Measurements from ENCODE around the gene FOXD4L3.
"Not testable (repeated sequence)": the region's sequence is repeated elsewhere in the genome, so short reads cannot be mapped to it uniquely, and the experiment has no call there.

FOXD4L3 gene

GRCh38 chr9:68302567-68302966 is at the start of gene FOXD4L3:
FOXD4L3 (plus strand) TSS chr9:68302867; CDS start chr9:68302952, 85 bp downstream.
- not testable (repeated sequence) for DNase-seq (ENCODE audit: low read depth in 2 of 2)

- not testable (repeated sequence) for DNase-seq (ENCODE audit: low read depth in 2 of 2)
These were observed 21.6 kb upstream of the FOXD4L3 start for GRCh38 chr9:68281041-68281440.

- DNase-seq (ENCODE audit: low read depth in 2 of 2) = not testable (repeated sequence)
These were observed 1.1 kb downstream of the FOXD4L3 start for GRCh38 chr9:68303771-68304170.

DNA sequence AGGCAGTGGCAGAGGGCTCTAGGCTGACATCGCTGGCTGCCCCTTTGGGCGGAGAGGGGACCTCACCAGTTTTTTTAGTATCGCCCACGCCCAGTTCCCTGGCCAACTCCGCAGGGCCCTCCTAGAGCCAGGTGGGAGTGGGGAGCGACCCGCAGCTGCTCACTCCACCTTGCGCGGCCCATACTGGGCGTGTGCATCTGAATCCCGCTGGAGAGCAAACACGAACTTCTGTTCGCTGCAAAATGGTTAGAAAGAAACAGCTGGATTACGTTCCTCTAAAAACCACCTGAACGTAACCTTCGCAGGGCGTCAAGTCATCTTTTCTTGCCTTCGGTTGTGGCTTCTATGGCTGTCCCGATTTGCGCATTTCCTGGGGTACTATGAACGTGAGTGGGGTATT is 1.5 kb downstream of the FOXD4L3 start:
- DNase-seq (ENCODE audit: low read depth in 2 of 2) = not testable (repeated sequence)

DNA sequence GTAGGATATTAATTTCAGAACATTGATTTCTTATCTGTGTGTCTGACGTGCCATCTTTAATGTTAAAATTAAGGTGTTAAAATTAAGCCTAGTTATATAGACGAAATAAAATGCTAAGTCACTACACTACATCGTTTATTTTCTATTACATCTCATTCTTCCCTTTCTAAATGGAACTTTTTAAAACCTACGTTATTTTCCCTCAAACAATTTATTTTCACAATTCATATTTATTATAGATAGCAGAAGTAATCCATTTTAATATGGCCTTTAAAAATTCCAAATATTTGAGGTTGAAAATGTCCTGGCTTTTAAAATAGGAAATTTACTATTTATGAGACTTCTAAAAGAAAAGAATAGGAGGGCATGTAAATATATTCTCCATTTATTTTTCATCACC is 2.1 kb downstream of the FOXD4L3 start:
- not testable (repeated sequence) for DNase-seq (ENCODE audit: low read depth in 2 of 2)

DNA sequence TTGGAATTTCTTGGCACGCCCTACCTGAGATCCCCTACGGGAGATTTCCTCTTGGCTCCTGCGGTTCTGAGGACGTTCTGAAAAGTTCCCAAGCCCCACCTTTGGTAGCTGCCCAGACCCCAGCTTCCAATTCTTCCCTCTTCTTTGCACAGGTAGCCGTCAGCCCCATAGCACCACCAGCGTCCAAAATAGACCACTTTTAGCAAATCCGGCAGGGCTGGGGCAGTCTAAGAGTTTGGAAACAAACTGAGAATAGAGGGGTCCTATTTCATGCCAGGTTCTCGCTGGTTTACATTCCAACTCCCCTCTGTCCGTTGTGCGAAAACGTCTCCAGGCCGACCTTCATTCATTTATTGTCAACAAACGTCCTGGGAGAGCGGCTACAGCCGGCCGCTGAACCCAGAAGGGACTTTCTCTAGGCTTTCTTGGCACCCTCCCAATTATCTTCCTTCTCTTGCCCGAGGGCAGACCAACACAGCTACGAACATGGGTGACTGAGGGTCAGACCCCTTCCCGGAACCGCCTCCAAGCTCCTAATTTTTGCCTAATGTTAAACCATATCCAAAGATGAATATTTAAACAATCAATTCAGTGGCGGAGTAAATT is 3.1 kb downstream of the FOXD4L3 start:
- DNase-seq (ENCODE audit: low read depth in 2 of 2) = not testable (repeated sequence)

- DNase-seq (ENCODE audit: low read depth in 2 of 2) = not testable (repeated sequence)
These were observed 3.8 kb downstream of the FOXD4L3 start for GRCh38 chr9:68306391-68306964.

GRCh38 chr9:68307127-68307526 is 4.5 kb downstream of the FOXD4L3 start:
- not testable (repeated sequence) for DNase-seq (ENCODE audit: low read depth in 2 of 2)

DNA sequence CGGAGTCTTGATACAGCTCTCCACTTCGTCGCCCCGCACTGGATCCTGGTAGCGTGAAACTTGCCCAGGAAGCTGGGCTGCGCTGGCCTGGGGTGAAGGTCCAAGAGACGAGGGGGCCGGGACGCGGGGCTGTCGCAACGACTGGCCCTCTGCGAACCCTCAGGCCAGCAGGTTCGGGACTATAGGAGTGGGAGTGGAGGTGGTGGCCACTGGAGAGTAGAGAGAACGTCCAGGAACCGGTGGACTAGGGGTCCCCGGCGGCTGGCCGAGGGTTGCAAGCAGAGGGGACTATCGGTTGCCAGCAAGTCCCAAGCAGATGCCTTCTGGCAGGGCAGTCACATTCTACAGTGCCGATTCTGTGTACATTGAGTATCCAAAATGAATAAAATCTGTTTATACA is 5.0 kb downstream of the FOXD4L3 start:
- DNase-seq (ENCODE audit: low read depth in 2 of 2) = not testable (repeated sequence)

DNA sequence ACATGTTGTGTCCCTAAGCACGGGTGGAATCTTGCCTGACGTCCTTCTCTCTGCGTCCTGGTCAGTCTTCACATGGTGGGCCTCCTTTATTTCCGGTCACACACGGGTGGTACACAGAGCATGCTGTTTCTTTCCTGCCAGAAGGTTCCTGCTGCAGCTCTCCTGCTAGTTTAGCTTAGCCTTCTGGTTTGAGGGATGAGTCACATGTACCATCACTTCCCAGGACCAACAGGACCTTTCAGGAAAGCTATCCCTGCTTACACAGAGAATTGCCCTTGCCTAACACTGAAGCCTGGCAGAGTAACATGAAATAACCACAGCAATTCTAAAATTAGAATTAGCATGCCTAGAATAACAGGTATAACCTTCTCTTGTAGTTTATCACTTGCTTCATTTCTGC is 8.5 kb downstream of the FOXD4L3 start:
- not testable (repeated sequence) for DNase-seq (ENCODE audit: low read depth in 2 of 2)

DNA sequence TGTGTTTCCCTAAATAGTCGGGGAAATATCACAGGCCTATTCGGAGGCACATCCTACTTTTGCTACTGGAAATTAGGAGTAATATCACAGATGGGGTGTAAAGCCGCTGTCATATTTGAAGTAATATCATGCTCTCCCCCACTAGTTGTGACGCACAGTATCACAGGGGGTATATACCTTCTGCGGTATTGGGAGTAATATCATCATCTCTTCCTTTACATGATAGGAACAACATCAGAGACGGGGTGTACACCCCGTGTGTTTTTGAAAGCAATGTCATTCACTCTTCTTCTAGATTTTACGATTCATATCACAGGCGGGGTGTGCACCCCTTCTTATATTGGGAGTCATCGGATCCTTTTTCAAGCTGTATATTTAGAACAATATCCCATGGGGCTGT is 15.5 kb downstream of the FOXD4L3 start:
- DNase-seq (ENCODE audit: low read depth in 2 of 2) = not testable (repeated sequence)

GRCh38 chr9:68323749-68324148 is 21.1 kb downstream of the FOXD4L3 start:
- not testable (repeated sequence) for DNase-seq (ENCODE audit: low read depth in 2 of 2)

GRCh38 chr9:68324518-68324917 is 21.9 kb downstream of the FOXD4L3 start:
- DNase-seq (ENCODE audit: low read depth in 2 of 2) = not testable (repeated sequence)

DNA sequence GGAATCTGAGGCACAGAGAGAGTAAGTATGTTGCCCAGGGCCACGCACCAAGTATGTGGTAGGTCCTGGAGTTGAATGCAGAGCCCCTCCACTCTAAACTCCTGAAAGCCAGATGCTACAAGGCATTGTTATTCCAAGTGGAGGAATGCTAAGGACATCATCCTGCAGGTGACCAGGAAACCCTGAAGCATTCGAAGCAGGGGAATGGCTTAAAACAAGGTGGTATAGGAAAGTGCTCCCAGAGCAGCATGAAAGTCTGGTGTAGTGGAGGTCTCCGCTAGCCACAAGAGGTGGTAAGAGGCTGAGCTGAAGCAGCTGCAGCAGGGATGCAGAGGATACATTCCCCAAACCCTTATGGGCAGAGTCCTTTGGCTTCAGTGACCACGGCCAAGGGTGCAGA is 26.4 kb downstream of the FOXD4L3 start:
- not testable (repeated sequence) for DNase-seq (ENCODE audit: low read depth in 2 of 2)

GRCh38 chr9:68330531-68331173 is 28.0 kb downstream of the FOXD4L3 start:
- not testable (repeated sequence) for DNase-seq (ENCODE audit: low read depth in 2 of 2)

DNA sequence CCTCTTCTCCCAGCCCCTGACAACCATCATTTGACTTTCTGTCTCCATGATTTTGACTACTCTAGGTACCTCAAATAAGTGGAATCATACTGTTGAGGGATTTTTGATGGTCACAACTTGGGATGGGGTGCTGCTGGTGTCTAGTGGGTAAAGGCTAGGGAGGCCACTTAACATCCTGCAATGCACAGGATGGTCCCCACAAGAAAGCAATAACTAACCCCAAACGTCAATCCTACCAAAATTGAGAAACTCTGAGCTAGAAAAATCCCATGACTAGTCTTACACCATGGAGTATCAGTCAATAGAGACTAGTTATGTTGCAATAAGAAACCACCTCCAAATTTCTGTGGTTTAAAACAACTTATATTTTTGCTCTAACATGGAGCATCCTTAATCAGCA is 29.5 kb downstream of the FOXD4L3 start:
- not testable (repeated sequence) for DNase-seq (ENCODE audit: low read depth in 2 of 2)

GRCh38 chr9:68335935-68336334 is 33.3 kb downstream of the FOXD4L3 start:
- DNase-seq (ENCODE audit: low read depth in 2 of 2) = not testable (repeated sequence)

DNA sequence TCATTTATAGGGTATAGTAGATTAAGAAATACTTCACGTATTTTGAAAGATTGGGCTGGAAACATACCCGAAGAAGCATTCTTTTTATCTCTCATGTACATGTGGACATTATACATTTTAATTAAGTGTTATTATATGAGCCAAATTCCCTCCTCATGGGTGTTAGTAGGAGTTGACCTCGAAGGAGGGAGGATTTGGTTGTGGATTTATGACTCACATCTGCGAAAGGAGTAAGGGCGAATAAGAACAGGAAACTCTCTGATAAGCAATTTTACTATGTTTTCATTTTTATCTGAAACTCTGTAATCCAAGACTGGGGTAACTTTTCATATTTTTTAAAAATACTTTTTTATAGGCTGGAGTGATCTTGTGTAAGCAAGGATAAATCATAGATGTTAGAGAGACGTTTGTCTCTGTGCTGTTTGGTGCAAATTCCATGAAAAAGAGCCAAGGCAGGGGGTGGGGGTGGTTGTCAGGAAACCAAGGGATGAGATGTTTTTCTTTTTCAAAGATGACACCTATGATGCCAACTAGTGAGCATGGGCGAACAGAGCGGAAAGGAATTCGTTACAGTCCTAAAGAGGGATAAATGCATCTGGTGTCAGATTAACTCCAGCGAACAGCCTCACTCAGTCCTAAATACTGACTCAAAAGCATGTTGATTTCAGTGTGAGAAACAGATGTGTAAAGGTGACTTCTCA is 34.1 kb downstream of the FOXD4L3 start:
- not testable (repeated sequence) for DNase-seq (ENCODE audit: low read depth in 2 of 2)

DNA sequence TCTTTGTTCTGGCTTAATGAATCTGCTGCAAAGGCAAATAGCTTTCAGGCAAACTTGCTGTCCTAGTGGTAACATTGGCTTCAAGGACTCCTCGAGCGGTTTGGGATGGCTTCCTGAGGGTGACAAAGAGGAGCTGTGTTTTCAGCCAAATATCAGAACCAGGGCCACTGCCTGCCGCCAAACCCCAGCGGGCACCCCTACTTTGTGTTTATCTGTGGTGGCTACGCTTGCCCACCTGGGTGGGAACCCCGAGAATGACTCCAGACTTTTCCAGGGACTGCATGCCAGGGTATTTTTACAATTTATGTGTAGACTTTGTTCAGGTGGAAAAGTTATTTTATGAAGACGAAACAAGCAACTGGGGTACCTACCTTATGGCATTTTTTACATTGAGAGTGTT is 35.3 kb downstream of the FOXD4L3 start:
- not testable (repeated sequence) for DNase-seq (ENCODE audit: low read depth in 2 of 2)

DNA sequence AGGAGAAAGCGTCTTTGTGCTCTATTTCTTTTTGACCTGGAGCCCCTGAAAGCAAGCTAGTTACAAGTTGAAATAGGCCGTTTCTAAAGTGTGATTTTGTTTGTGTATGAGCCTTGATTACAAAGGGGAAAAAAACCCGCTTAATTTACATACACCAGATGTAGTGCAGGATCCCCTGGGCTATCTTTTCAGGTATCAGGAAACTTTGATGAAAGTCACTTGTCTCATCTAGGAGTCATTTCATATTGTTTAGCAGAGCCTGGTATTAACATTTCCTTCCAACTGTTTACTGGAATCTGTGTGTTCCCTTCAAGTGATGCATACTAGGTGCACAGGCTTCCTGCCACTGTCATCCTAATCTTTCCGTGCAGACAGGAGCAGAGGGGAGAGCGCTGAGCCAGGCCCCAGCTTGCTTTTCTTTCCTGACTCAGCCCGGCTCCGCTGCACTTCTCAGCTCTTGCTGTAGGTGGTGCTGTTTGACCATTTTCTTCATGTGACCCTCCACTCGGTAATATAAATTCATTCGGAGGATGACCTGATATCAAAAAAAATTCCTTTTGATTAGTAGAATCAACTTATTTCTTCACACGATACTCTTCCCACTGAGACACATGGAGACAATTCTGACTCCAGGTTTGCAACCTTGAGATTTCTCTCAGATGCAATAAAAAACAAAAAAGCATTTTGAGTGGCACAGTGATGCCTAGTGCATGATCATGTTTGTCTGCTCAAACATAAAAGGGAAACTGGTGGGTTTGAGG is 39.8 kb downstream of the FOXD4L3 start:
- not testable (repeated sequence) for DNase-seq (ENCODE audit: low read depth in 2 of 2)

DNA sequence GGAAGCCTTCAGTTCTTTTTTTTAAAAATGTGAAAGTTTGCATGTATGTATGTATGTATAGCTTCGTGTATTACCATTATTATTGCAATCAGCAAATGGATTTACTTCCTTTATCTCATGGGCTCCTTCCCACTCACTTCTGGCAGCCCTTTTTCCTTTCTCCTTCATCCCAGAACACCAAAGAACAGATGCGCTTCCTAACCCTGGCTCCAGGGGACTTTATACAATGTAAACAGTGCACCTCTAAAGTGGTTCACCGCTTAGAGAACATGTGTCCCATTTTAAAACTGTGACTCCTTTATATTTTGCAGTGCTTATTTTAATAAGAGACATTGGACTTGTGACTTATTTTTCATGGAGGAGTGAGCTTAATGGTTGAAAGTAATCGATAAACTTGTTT is 40.6 kb downstream of the FOXD4L3 start:
- DNase-seq (ENCODE audit: low read depth in 2 of 2) = not testable (repeated sequence)

GRCh38 chr9:68343992-68344391 is 41.3 kb downstream of the FOXD4L3 start:
- not testable (repeated sequence) for DNase-seq (ENCODE audit: low read depth in 2 of 2)

All from activated CD4-positive, alpha-beta T cell treated with anti-CD3 and anti-CD28 coated beads for 24 hours (primary cell).